K562 (cell line): ENCODE data around the gene CDPF1. TPM values are rescaled to one million over a fixed set of nuclear protein-coding genes. Genes with fewer than 3 reads are reported as not detected.

ENCODE experiments used
- ETS2 ChIP-seq: IDR thresholded peaks from 2 replicates; pipeline ENCODE4 v1.6.1; 2016; ENCODE audit warnings: borderline replicate concordance, missing genetic modification characterization, mild to moderate bottlenecking, moderate library complexity, missing compliant biosample characterization; ENCODE audit not compliant: poor library complexity, severe bottlenecking
- FOXA1 ChIP-seq: fragments of 450-650 bp; IDR thresholded peaks from 2 replicates; pipeline ENCODE4 v1.6.1; 2016; ENCODE audit warnings: mild to moderate bottlenecking, borderline replicate concordance
- JUN ChIP-seq, 2 experiments: sonication (generic) in 1 of 2; formaldehyde crosslinking in 1 of 2; IDR thresholded peaks; 2 replicates each; pipeline versions ENCODE4 v1.6.1 to v1.8.0; 2012 to 2022; ENCODE audit warnings: borderline replicate concordance in 2 of 2, mild to moderate bottlenecking in 2 of 2, improper control_type of control experiment in 1 of 2, low read depth in 1 of 2, low read length in 1 of 2, missing genetic modification reagents in 1 of 2
- KLF10 ChIP-seq: fragments of 250-450 bp; sonication (Bioruptor Pico); IDR thresholded peaks from 2 replicates; pipeline ENCODE4 v1.6.1; 2021; ENCODE audit warnings: matching md5 sums
- MCM7 ChIP-seq, 2 experiments: fragments of 450-650 bp; IDR thresholded peaks; 2 replicates each; pipeline ENCODE4 v1.6.1; 2016 to 2018
- NUFIP1 ChIP-seq: fragments of 450-650 bp; IDR thresholded peaks from 2 replicates; pipeline ENCODE4 v1.6.1; 2018; ENCODE audit not compliant: partially characterized antibody
- RBM15 ChIP-seq: fragments of 200-400 bp; formaldehyde crosslinking; IDR thresholded peaks from 2 replicates; pipeline ENCODE4 v1.6.1; 2018; ENCODE audit warnings: mild to moderate bottlenecking, low read length, moderate library complexity; ENCODE audit not compliant: insufficient read depth
- TAF1 ChIP-seq: IDR thresholded peaks from 2 replicates; pipeline ENCODE4 v1.6.1; 2011; ENCODE audit warnings: mild to moderate bottlenecking, low read length, moderate library complexity; ENCODE audit not compliant: insufficient read depth, control insufficient read depth, severe bottlenecking; ENCODE audit errors: extremely low read depth
- TBL1XR1 ChIP-seq, 2 experiments: IDR thresholded peaks; 2 replicates each; pipeline ENCODE4 v1.6.1; 2012; ENCODE audit warnings: improper control_type of control experiment in 2 of 2, low read length in 2 of 2, mild to moderate bottlenecking in 1 of 2
- TSC22D4 ChIP-seq: fragments of 450-650 bp; IDR thresholded peaks from 2 replicates; pipeline ENCODE4 v1.6.1; 2016; ENCODE audit warnings: missing genetic modification characterization, missing biosample characterization, control low read depth
- ZFX ChIP-seq: sonication (generic); formaldehyde crosslinking; IDR thresholded peaks from 2 replicates; pipeline ENCODE4 v1.8.0; 2022; ENCODE audit warnings: mild to moderate bottlenecking, missing genetic modification reagents, moderate library complexity
- ZNF24 ChIP-seq: fragments of 450-650 bp; IDR thresholded peaks from 2 replicates; pipeline ENCODE4 v1.6.1; 2016
- ZSCAN32 ChIP-seq: fragments of 450-650 bp; formaldehyde crosslinking; IDR thresholded peaks from 2 replicates; pipeline ENCODE4 v1.4.0; 2020; ENCODE audit warnings: mild to moderate bottlenecking, moderate library complexity
- polyA plus RNA-seq, 8 experiments: library from polyadenylated mRNA; depleted of rRNA in 4 of 8; stranded (reverse) in 5 of 8; unstranded in 3 of 8; fragments of >200 nt; fragmentation: Nextera tagmentation in 2 of 8; fragmentation: Illumina TruSeq in 1 of 8; extraction: Ambion mirVana in 2 of 8; extraction: Trizol in 1 of 8; gene quantifications; 2 replicates each; pipeline versions ENCODE4 v1.2.1 to v1.2.3, GENCODE V29; 2011 to 2014; ENCODE audit warnings: inconsistent platforms in 1 of 8, missing spikeins in 1 of 8
- total RNA-seq, 7 experiments: library from RNA; depleted of rRNA in 6 of 7; stranded (reverse); fragments of >200 nt in 6 of 7; fragmentation: Illumina TruSeq in 2 of 7; extraction: Trizol in 2 of 7; gene quantifications; 2 replicates each; pipeline versions ENCODE4 v1.2.1 to v1.2.3, GENCODE V29; 2011 to 2021; ENCODE audit warnings: low replicate concordance in 1 of 7
- TF ChIP-seq, protein P1 (sequence below): fragments of 450-650 bp; IDR thresholded peaks from 2 replicates; pipeline ENCODE4 v1.6.1; 2017; ENCODE audit warnings: antibody characterized with exemption, mild to moderate bottlenecking
- TF ChIP-seq, protein P2 (sequence below): sonication (generic); formaldehyde crosslinking; IDR thresholded peaks from 2 replicates; pipeline ENCODE4 v1.8.1; 2023; ENCODE audit warnings: mild to moderate bottlenecking, missing genetic modification reagents
- TF ChIP-seq, protein P3 (sequence below): sonication (generic); formaldehyde crosslinking; IDR thresholded peaks from 2 replicates; pipeline ENCODE4 v1.8.0; 2023; ENCODE audit warnings: mild to moderate bottlenecking, missing genetic modification reagents

CDPF1 gene
- total and polyA plus RNA-seq, 9 of the 15 experiments (the other 6 are each of a cell fraction or from before 2014, with no cell fraction given) = 0.84 to 19.5 (median 9.1) TPM

DNA sequence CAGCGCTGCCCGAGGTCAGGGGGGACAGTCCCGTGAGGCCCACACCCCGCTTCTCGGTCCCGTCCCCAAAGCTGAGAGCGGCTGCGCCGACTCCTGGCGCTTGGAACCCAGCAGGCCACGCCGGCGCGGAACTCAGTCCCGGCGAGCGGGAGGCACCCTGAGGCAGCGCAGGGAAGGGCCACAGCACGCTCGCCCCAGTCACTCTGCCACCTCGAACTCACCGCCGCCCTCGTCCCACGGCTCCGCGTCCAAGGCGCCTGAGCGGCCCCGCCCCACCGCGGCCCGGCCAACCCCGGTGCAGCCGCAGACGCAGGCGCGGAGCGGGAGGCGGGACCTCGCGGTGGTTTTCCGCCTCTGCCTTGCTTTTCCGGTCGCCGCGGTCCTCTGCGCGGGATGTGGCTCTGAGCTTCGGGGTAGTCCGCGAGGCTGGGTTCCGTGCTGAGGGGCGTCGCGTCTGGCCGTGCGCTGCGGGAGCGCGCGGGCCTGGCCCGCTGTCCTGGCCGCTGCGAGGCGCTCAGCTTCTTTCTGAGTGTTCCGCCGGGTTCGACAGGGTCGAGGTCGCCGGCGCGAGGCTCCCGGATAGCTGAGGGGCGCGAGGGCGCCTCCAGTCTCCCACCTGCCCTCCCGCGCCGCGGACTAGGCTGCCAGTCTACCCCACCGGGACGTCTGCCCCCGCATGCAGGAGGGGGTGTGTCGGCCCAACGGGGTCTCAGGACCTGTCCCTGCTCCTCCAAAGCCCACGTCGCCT lies at the start of gene CDPF1 (continued):
- TF ChIP-seq, protein P1, sequence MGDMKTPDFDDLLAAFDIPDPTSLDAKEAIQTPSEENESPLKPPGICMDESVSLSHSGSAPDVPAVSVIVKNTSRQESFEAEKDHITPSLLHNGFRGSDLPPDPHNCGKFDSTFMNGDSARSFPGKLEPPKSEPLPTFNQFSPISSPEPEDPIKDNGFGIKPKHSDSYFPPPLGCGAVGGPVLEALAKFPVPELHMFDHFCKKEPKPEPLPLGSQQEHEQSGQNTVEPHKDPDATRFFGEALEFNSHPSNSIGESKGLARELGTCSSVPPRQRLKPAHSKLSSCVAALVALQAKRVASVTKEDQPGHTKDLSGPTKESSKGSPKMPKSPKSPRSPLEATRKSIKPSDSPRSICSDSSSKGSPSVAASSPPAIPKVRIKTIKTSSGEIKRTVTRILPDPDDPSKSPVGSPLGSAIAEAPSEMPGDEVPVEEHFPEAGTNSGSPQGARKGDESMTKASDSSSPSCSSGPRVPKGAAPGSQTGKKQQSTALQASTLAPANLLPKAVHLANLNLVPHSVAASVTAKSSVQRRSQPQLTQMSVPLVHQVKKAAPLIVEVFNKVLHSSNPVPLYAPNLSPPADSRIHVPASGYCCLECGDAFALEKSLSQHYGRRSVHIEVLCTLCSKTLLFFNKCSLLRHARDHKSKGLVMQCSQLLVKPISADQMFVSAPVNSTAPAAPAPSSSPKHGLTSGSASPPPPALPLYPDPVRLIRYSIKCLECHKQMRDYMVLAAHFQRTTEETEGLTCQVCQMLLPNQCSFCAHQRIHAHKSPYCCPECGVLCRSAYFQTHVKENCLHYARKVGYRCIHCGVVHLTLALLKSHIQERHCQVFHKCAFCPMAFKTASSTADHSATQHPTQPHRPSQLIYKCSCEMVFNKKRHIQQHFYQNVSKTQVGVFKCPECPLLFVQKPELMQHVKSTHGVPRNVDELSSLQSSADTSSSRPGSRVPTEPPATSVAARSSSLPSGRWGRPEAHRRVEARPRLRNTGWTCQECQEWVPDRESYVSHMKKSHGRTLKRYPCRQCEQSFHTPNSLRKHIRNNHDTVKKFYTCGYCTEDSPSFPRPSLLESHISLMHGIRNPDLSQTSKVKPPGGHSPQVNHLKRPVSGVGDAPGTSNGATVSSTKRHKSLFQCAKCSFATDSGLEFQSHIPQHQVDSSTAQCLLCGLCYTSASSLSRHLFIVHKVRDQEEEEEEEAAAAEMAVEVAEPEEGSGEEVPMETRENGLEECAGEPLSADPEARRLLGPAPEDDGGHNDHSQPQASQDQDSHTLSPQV = no peak
- TF ChIP-seq ZNF24 (no peak), FOXA1 (no peak), KLF10 (CRISPR knock-in tag) (no peak), ZFX (CRISPR knock-in tag) (peak; percentile 77), NUFIP1 (no peak), ZSCAN32 (no peak), TSC22D4 (tag) (no peak), TAF1 (peak; percentile 71), TBL1XR1 (IDR thresholded peaks at IDR 0.05; ENCODE audit: low read length in 2 of 2) (no peak; a peak in 1 of 4 replicates), ETS2 (tag) (no peak), RBM15 (no peak), MCM7 (IDR thresholded peaks at IDR 0.05) (no peak), JUN (IDR thresholded peaks at IDR 0.05; ENCODE audit: borderline replicate concordance, low read depth, low read length) (no peak; the same call in 1 of the 2 replicates), JUN (CRISPR knock-in tag; IDR thresholded peaks at IDR 0.05; ENCODE audit: borderline replicate concordance) (no peak)
- TF ChIP-seq, protein P2, sequence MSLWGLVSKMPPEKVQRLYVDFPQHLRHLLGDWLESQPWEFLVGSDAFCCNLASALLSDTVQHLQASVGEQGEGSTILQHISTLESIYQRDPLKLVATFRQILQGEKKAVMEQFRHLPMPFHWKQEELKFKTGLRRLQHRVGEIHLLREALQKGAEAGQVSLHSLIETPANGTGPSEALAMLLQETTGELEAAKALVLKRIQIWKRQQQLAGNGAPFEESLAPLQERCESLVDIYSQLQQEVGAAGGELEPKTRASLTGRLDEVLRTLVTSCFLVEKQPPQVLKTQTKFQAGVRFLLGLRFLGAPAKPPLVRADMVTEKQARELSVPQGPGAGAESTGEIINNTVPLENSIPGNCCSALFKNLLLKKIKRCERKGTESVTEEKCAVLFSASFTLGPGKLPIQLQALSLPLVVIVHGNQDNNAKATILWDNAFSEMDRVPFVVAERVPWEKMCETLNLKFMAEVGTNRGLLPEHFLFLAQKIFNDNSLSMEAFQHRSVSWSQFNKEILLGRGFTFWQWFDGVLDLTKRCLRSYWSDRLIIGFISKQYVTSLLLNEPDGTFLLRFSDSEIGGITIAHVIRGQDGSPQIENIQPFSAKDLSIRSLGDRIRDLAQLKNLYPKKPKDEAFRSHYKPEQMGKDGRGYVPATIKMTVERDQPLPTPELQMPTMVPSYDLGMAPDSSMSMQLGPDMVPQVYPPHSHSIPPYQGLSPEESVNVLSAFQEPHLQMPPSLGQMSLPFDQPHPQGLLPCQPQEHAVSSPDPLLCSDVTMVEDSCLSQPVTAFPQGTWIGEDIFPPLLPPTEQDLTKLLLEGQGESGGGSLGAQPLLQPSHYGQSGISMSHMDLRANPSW = no peak
- TF ChIP-seq, protein P3, sequence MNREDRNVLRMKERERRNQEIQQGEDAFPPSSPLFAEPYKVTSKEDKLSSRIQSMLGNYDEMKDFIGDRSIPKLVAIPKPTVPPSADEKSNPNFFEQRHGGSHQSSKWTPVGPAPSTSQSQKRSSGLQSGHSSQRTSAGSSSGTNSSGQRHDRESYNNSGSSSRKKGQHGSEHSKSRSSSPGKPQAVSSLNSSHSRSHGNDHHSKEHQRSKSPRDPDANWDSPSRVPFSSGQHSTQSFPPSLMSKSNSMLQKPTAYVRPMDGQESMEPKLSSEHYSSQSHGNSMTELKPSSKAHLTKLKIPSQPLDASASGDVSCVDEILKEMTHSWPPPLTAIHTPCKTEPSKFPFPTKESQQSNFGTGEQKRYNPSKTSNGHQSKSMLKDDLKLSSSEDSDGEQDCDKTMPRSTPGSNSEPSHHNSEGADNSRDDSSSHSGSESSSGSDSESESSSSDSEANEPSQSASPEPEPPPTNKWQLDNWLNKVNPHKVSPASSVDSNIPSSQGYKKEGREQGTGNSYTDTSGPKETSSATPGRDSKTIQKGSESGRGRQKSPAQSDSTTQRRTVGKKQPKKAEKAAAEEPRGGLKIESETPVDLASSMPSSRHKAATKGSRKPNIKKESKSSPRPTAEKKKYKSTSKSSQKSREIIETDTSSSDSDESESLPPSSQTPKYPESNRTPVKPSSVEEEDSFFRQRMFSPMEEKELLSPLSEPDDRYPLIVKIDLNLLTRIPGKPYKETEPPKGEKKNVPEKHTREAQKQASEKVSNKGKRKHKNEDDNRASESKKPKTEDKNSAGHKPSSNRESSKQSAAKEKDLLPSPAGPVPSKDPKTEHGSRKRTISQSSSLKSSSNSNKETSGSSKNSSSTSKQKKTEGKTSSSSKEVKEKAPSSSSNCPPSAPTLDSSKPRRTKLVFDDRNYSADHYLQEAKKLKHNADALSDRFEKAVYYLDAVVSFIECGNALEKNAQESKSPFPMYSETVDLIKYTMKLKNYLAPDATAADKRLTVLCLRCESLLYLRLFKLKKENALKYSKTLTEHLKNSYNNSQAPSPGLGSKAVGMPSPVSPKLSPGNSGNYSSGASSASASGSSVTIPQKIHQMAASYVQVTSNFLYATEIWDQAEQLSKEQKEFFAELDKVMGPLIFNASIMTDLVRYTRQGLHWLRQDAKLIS (CRISPR knock-in tag) = no peak
